ENCODE measurements around the gene CNN3.
"Not testable (repeated sequence)": the region's sequence is repeated elsewhere in the genome, so short reads cannot be mapped to it uniquely, and the experiment has no call there.

GRCh38 chr1:94941480-94941879 is 14.6 kb upstream of the CNN3 start:
- not testable (repeated sequence) for TF ChIP-seq CTCF, POLR2A (IDR thresholded peaks at IDR 0.05)
